ENCODE results near the gene C10orf71. TPM values are rescaled to one million over a fixed set of nuclear protein-coding genes. Genes with fewer than 3 reads are reported as not detected.

The C10orf71 gene
- total RNA-seq, 2 donors from 2014 or later = 0.14 TPM; not detected in 1

DNA sequence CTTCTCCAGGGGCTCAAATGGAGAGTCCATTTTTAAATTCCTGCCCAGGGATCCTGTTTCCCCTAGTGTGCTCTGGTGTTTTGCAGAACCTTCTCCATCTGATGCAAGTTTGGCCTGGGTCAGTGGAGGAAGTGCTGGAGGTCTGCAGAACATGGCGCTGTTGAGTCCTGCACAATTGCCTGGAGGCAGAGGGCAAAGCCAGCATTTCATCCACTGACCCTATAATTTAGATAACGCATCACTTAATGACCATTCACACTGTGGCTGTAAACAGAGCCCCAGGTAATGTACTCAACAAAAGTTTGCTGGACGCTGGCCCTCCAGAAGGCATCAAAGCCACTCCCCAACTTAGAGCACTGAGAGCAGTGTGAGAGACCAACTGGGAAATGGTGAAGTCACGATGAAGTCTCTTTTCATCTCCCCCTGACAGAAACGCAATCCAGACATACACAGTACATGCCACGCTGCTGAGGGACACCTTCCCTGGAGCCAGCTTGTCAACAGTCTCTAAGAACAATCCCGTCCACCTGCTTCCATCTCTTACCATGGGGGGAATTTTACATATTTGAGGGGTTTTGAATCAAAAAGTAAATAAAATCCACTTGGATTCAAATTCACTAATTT, 13.4 kb downstream of the C10orf71 start:
- H3K27ac ChIP-seq = no peak overlapping the region
- ATAC-seq (ENCODE audit: insufficient number of reproducible peaks, low FRiP score, low read depth) (no peak), DNase-seq (ENCODE audit: low spot score) (no peak)
- TF ChIP-seq, protein P1, sequence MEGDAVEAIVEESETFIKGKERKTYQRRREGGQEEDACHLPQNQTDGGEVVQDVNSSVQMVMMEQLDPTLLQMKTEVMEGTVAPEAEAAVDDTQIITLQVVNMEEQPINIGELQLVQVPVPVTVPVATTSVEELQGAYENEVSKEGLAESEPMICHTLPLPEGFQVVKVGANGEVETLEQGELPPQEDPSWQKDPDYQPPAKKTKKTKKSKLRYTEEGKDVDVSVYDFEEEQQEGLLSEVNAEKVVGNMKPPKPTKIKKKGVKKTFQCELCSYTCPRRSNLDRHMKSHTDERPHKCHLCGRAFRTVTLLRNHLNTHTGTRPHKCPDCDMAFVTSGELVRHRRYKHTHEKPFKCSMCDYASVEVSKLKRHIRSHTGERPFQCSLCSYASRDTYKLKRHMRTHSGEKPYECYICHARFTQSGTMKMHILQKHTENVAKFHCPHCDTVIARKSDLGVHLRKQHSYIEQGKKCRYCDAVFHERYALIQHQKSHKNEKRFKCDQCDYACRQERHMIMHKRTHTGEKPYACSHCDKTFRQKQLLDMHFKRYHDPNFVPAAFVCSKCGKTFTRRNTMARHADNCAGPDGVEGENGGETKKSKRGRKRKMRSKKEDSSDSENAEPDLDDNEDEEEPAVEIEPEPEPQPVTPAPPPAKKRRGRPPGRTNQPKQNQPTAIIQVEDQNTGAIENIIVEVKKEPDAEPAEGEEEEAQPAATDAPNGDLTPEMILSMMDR (IDR thresholded peaks at IDR 0.05) = no peak
- no peak overlapping the region for H3K4me3 ChIP-seq
- no peaks in the 10 kb centered on the region for H3K9me3 ChIP-seq
- H3K36me3 ChIP-seq = no peaks in the 10 kb centered on the region
- H3K4me1 ChIP-seq (ENCODE audit: control insufficient read depth in 1 of 2, low read depth in 2 of 2) = peaks cover 0 to 8% of the 10 kb centered on the region in 2 donors
- no peaks in the 10 kb centered on the region for H3K27me3 ChIP-seq (replicated peaks; ENCODE audit: insufficient read depth)

DNA sequence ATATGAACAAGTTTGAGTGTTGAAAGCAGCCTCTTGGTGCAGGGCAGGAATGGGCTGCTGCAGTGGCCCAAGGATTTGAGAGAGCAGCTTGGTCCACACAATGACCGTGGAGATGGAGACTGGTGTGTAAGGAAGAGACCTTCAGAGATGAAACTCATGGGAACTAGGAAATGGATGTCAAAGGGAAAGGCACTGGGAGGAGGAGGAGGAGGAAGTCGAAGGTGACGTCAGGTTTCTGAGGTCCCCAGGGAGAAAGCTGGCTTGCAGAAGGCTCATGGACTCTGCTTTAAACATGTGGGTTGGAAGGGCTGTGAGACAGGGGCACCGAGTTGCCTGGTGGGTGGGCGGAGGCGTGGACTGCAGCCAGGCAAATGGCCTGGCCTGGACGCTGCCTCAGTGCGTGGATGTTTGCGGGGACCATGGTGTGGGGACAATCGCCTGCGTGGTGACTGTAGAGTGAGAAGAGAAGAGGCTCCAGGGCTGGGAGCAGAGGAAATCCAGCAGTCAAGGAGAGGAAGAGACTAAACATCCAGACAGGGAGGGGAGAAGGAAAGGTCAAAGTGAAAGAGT, 14.6 kb downstream of the C10orf71 start:
- no peaks in the 10 kb centered on the region for H3K36me3 ChIP-seq
- H3K27me3 ChIP-seq (replicated peaks; ENCODE audit: insufficient read depth) = no peaks in the 10 kb centered on the region
- peaks cover 0 to 8% of the 10 kb centered on the region in 2 donors for H3K4me1 ChIP-seq (ENCODE audit: control insufficient read depth in 1 of 2, low read depth in 2 of 2)
- TF ChIP-seq, protein P1 (IDR thresholded peaks at IDR 0.05) = no peak
- no peak overlapping the region for H3K27ac ChIP-seq
- no peak overlapping the region for H3K4me3 ChIP-seq
- ATAC-seq (ENCODE audit: insufficient number of reproducible peaks, low FRiP score, low read depth) (no peak), DNase-seq (ENCODE audit: low spot score) (no peak)
- no peaks in the 10 kb centered on the region for H3K9me3 ChIP-seq

DNA sequence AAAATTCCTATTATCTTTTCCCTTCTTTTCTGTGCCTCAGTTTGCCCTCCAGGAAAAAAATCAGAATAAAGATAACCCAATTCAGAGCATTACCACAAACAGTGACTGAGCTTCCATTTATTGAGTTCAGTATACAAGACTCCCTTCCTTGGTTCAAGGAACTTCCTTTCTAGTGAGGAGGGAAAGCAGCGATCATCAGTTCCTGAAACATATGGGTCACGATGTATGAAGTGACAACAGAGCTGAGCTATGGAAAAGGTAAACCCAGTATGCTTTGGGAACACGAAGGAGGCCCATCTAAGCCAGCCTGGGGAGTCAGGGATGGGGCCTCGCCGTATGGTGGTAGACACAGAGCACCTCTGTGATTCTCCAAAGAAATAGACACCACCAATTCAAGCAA, 15.8 kb downstream of the C10orf71 start:
- no peaks in the 10 kb centered on the region for H3K36me3 ChIP-seq
- TF ChIP-seq, protein P1 (IDR thresholded peaks at IDR 0.05) = no peak
- no peak for ATAC-seq (ENCODE audit: insufficient number of reproducible peaks, low FRiP score, low read depth)
- peaks cover 0 to 8% of the 10 kb centered on the region in 2 donors for H3K4me1 ChIP-seq (ENCODE audit: control insufficient read depth in 1 of 2, low read depth in 2 of 2)
- no peak overlapping the region for H3K27ac ChIP-seq
- DNase-seq (ENCODE audit: low spot score) = no peak
- H3K4me3 ChIP-seq = no peak overlapping the region
- no peaks in the 10 kb centered on the region for H3K27me3 ChIP-seq (replicated peaks; ENCODE audit: insufficient read depth)
- no peaks in the 10 kb centered on the region for H3K9me3 ChIP-seq

DNA sequence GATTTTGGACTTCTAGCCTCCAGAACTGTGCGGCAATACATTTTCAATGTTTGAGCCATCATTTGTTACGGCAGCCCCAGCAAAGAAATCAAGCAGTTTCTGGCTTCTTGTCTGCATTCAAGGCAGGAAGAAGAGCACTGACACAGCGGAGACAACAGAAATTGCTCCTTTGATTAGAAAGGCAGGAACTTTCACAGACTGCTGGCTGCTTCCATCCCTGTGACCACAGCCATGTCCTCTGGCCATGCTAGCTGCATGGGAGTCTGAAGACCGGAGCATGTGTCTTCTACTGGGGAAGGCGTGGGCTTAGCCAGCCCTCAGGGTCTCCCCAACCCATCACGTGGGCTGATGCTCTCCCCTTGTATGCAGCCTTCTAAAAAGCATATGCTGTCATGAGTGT, 19.1 kb downstream of the C10orf71 start:
- Histone ChIP-seq H3K27ac (no peak overlapping the region), H3K4me1 (ENCODE audit: control insufficient read depth in 1 of 2, low read depth in 2 of 2) (no peaks in the 10 kb centered on the region), H3K9me3 (no peaks in the 10 kb centered on the region), H3K36me3 (no peaks in the 10 kb centered on the region), H3K27me3 (replicated peaks; ENCODE audit: insufficient read depth) (no peaks in the 10 kb centered on the region), H3K4me3 (no peak overlapping the region)
- TF ChIP-seq, protein P1 (IDR thresholded peaks at IDR 0.05) = no peak
- DNase-seq (ENCODE audit: low spot score) (no peak), ATAC-seq (ENCODE audit: insufficient number of reproducible peaks, low FRiP score, low read depth) (no peak)

DNA sequence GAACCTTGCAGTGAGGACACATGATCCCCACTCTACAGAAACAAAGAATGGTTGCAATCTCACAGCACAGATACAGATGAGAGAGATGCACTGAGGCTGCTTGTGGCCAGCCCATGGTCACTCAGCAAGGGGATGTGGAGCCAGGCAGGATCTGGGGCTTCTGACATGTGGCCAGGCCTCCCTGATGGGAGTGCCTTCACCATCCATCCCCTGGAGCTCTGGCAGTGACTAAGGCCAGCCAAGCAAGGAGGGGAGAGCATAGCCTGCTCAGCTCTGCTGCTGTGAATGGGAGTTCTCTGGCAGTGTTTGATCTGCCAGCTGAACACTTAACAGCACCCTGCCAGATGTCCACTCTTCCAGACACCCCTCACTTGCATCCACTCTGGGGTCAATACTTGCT, 19.8 kb downstream of the C10orf71 start:
- H3K27ac ChIP-seq = no peak overlapping the region
- TF ChIP-seq, protein P1 (IDR thresholded peaks at IDR 0.05) = no peak
- no peak for ATAC-seq (ENCODE audit: insufficient number of reproducible peaks, low FRiP score, low read depth)
- H3K9me3 ChIP-seq = no peaks in the 10 kb centered on the region
- H3K4me1 ChIP-seq (ENCODE audit: control insufficient read depth in 1 of 2, low read depth in 2 of 2) = no peaks in the 10 kb centered on the region
- no peak for DNase-seq (ENCODE audit: low spot score)
- H3K36me3 ChIP-seq = no peaks in the 10 kb centered on the region
- no peak overlapping the region for H3K4me3 ChIP-seq
- H3K27me3 ChIP-seq (replicated peaks; ENCODE audit: insufficient read depth) = no peaks in the 10 kb centered on the region

Data from thoracic aorta (tissue), 2 donors.